Stimulated activated CD4-positive, alpha-beta T cell treated with anti-CD3 and anti-CD28 coated beads, Interleukin-15, amount 100 ng/mL, for 24 hours (primary cell): ENCODE measurements around the gene HIP1.
"Not testable (repeated sequence)": the region's sequence is repeated elsewhere in the genome, so short reads cannot be mapped to it uniquely, and the experiment has no call there.

Source experiments
- DNase-seq: peaks from one replicate; pipeline ENCODE4 v3.0.0-alpha.2; 2020

Gene HIP1

GRCh38 chr7:75608451-75609122 lies 130.2 kb downstream of the HIP1 start:
- DNase-seq, result no peak

GRCh38 chr7:75604408-75604807 lies 134.3 kb downstream of the HIP1 start:
- DNase-seq, result no peak

GRCh38 chr7:75602831-75603230 lies 135.9 kb downstream of the HIP1 start:
- not testable (repeated sequence) for DNase-seq

GRCh38 chr7:75601539-75601938 lies 137.2 kb downstream of the HIP1 start:
- DNase-seq, result no peak

GRCh38 chr7:75600748-75601147 lies 138.0 kb downstream of the HIP1 start:
- DNase-seq, result not testable (repeated sequence)

- DNase-seq, result no peak
These were observed 139.4 kb downstream of the HIP1 start for GRCh38 chr7:75599244-75599781.

- peak; percentile 43 for DNase-seq
These were observed 141.8 kb downstream of the HIP1 start for GRCh38 chr7:75596727-75597614.

- DNase-seq, result no peak
These were observed 143.0 kb downstream of the HIP1 start for GRCh38 chr7:75595766-75596165.

- DNase-seq, result not testable (repeated sequence)
These were observed 145.1 kb downstream of the HIP1 start for GRCh38 chr7:75593500-75594184.

GRCh38 chr7:75591467-75592255 lies 147.1 kb downstream of the HIP1 start:
- no peak for DNase-seq

- DNase-seq, result no peak
These were observed 148.3 kb downstream of the HIP1 start for GRCh38 chr7:75590373-75591005.

GRCh38 chr7:75584354-75584753 lies 154.4 kb downstream of the HIP1 start:
- DNase-seq, result no peak

GRCh38 chr7:75583255-75583654 lies 155.5 kb downstream of the HIP1 start:
- DNase-seq, result no peak

GRCh38 chr7:75579899-75580298 lies 158.8 kb downstream of the HIP1 start:
- no peak for DNase-seq

GRCh38 chr7:75578081-75578480 lies 160.7 kb downstream of the HIP1 start:
- no peak for DNase-seq

GRCh38 chr7:75575488-75576121 lies 163.1 kb downstream of the HIP1 start:
- no peak for DNase-seq

GRCh38 chr7:75573477-75574019 lies 165.2 kb downstream of the HIP1 start:
- no peak for DNase-seq

- no peak for DNase-seq
These were observed 165.9 kb downstream of the HIP1 start for GRCh38 chr7:75572814-75573213.

- DNase-seq, result no peak
These were observed 166.3 kb downstream of the HIP1 start for GRCh38 chr7:75572396-75572795.

GRCh38 chr7:75571209-75571608 lies 167.5 kb downstream of the HIP1 start:
- DNase-seq, result no peak

GRCh38 chr7:75569629-75570282 lies 169.0 kb downstream of the HIP1 start:
- DNase-seq, result not testable (repeated sequence)
